ENCODE results near the gene SPINK4. TPM values are rescaled to one million over a fixed set of nuclear protein-coding genes. Genes with fewer than 3 reads are reported as not detected.

Gene SPINK4
- total RNA-seq, 1 experiment from 2014 or later: not detected

DNA sequence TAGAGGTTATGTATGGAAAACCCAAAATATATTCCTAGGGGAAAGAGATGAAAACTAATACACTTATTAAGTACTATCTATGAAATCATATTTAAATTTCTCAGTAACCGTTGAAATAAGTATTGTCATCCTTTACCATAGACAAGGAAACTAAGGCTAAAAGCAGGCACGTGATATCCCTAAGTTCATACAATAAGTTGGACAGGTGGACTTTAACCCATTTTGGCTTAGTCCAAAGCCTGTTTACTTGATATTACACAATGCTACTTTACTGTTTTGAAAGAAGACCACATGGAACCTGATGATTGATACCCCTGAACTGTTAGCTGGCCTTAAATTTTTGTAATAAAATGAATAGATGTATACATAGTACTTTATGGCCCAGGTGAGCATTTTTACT, 53.8 kb downstream of the SPINK4 start:
- RAD21 ChIA-PET (ENCODE audit: low non-redundant PET in 1 of 2, low total read pairs in 2 of 2, uncharacterized antibody in 2 of 2, unreplicated experiment in 2 of 2): no interaction called here
- peaks cover 85% of the 10 kb centered on the region for H3K79me2 ChIP-seq (ENCODE audit: insufficient read depth, low read length)
- ATAC-seq (no peak), DNase-seq (ENCODE audit: low read depth, low spot score) (no peak)
- no peaks in the 10 kb centered on the region for H3K9me3 ChIP-seq (ENCODE audit: control insufficient read depth in 1 of 2, insufficient read depth in 1 of 2, low read depth in 1 of 2, low read length in 2 of 2)
- H3K4me3 ChIP-seq (replicated peaks in 1 of 2; ENCODE audit: low read depth in 1 of 2, low read length in 2 of 2): no peak overlapping the region
- no peak overlapping the region for H3K27ac ChIP-seq (ENCODE audit: low read depth, low read length)
- CTCF ChIA-PET: no interaction called here
- H3K9ac ChIP-seq (ENCODE audit: low read length): no peak overlapping the region
- H3K27me3 ChIP-seq (ENCODE audit: insufficient read depth, low read length): no peaks in the 10 kb centered on the region
- no peak overlapping the region for H3K4me2 ChIP-seq (ENCODE audit: low read length)
- intact Hi-C loops (cut with micrococcal nuclease): no loop called here
- H3K9me2 ChIP-seq (ENCODE audit: insufficient read depth): no peaks in the 10 kb centered on the region
- H2AFZ ChIP-seq (ENCODE audit: low read depth, low read length, poor library complexity, severe bottlenecking): no peak overlapping the region
- H4K20me1 ChIP-seq (ENCODE audit: insufficient read depth): no peaks in the 10 kb centered on the region
- peaks cover 5 to 22% of the 10 kb centered on the region in 2 experiments; a peak in 2 of 4 replicates for H3K4me1 ChIP-seq (ENCODE audit: control insufficient read depth in 1 of 2, insufficient read depth in 2 of 2, low read length in 2 of 2)
- no TSS peak for BruUV-seq (replicated peaks)
- TF ChIP-seq ZNF274 (IDR thresholded peaks at IDR 0.05; ENCODE audit: low read depth, low read length): no peak
- TF ChIP-seq, protein P1, sequence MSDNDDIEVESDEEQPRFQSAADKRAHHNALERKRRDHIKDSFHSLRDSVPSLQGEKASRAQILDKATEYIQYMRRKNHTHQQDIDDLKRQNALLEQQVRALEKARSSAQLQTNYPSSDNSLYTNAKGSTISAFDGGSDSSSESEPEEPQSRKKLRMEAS (IDR thresholded peaks at IDR 0.05): no peak
- no peak for TF ChIP-seq SIN3A (IDR thresholded peaks at IDR 0.05; ENCODE audit: low read depth)
- no peak for TF ChIP-seq ZFX (IDR thresholded peaks at IDR 0.05)
- TF ChIP-seq SRF (IDR thresholded peaks at IDR 0.05; ENCODE audit: low read depth): no peak
- no peak for TF ChIP-seq ELF1 (IDR thresholded peaks at IDR 0.05; ENCODE audit: borderline replicate concordance, low read depth)
- TF ChIP-seq, protein P2, sequence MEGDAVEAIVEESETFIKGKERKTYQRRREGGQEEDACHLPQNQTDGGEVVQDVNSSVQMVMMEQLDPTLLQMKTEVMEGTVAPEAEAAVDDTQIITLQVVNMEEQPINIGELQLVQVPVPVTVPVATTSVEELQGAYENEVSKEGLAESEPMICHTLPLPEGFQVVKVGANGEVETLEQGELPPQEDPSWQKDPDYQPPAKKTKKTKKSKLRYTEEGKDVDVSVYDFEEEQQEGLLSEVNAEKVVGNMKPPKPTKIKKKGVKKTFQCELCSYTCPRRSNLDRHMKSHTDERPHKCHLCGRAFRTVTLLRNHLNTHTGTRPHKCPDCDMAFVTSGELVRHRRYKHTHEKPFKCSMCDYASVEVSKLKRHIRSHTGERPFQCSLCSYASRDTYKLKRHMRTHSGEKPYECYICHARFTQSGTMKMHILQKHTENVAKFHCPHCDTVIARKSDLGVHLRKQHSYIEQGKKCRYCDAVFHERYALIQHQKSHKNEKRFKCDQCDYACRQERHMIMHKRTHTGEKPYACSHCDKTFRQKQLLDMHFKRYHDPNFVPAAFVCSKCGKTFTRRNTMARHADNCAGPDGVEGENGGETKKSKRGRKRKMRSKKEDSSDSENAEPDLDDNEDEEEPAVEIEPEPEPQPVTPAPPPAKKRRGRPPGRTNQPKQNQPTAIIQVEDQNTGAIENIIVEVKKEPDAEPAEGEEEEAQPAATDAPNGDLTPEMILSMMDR (IDR thresholded peaks at IDR 0.05 in 2 of 3, conservative IDR thresholded peaks at IDR 0.05 in 1 of 3; ENCODE audit: borderline replicate concordance in 1 of 3, insufficient read depth in 1 of 3, low read depth in 2 of 3, low read length in 2 of 3): no peak
- no peak for TF ChIP-seq JUND (IDR thresholded peaks at IDR 0.05)
- no peak for TF ChIP-seq POLR2AphosphoS5 (IDR thresholded peaks at IDR 0.05; ENCODE audit: low read depth, low read length)
- TF ChIP-seq EZH2 (IDR thresholded peaks at IDR 0.05): no peak
- TF ChIP-seq YY1 (IDR thresholded peaks at IDR 0.05; ENCODE audit: extremely low read depth, insufficient replicate concordance, low read depth, low read length): no peak
- peaks cover 41 to 47% of the 10 kb centered on the region in 2 experiments; a peak in 3 of 4 replicates for H3K36me3 ChIP-seq (ENCODE audit: control insufficient read depth in 1 of 2, insufficient read depth in 2 of 2, low read length in 2 of 2)
- POLR2A ChIA-PET: no interaction called here

Data from HCT116 (cell line).